Type B pancreatic cell (in vitro differentiated cells): ENCODE measurements around the gene SMIM10L1. TPM values are rescaled to one million over a fixed set of nuclear protein-coding genes. Genes with fewer than 3 reads are reported as not detected.

Experiments used
- DNase-seq: peaks from one replicate; pipeline ENCODE4 v3.0.0; 2021; ENCODE audit warnings: mixed read lengths; ENCODE audit not compliant: unreplicated experiment; ENCODE audit errors: extremely low spot score
- H3K27ac Mint-ChIP-seq: 2 replicates; pipeline ENCODE4 v1.8.0; 2021; ENCODE audit warnings: mild to moderate bottlenecking, mixed read lengths
- H3K27me3 Mint-ChIP-seq: 2 replicates; pipeline ENCODE4 v1.8.0; 2021; ENCODE audit warnings: mixed read lengths
- H3K36me3 Mint-ChIP-seq: 2 replicates; pipeline ENCODE4 v1.8.0; 2021; ENCODE audit warnings: mixed read lengths
- H3K4me1 Mint-ChIP-seq: one replicate; pipeline ENCODE4 v1.8.0; 2021; ENCODE audit warnings: mixed read lengths; ENCODE audit not compliant: unreplicated experiment
- H3K4me3 Mint-ChIP-seq: 2 replicates; pipeline ENCODE4 v1.8.0; 2021; ENCODE audit warnings: mild to moderate bottlenecking, mixed read lengths
- H3K9me3 Mint-ChIP-seq: 2 replicates; pipeline ENCODE4 v1.8.0; 2021; ENCODE audit warnings: mixed read lengths
- total RNA-seq: library from RNA; stranded (reverse); gene quantifications from 2 replicates; pipeline ENCODE4 v1.2.1, GENCODE V29; 2021; ENCODE audit warnings: low replicate concordance
- TF ChIP-seq, protein P1 (sequence below): fragments of 200-600 bp; sonication (generic); conservative IDR thresholded peaks from 2 replicates; pipeline ENCODE4 v1.5.0; 2021; ENCODE audit warnings: antibody characterized with exemption, mild to moderate bottlenecking

SMIM10L1 gene
- total RNA-seq, 1 donor from 2014 or later, result 15.1 TPM

DNA sequence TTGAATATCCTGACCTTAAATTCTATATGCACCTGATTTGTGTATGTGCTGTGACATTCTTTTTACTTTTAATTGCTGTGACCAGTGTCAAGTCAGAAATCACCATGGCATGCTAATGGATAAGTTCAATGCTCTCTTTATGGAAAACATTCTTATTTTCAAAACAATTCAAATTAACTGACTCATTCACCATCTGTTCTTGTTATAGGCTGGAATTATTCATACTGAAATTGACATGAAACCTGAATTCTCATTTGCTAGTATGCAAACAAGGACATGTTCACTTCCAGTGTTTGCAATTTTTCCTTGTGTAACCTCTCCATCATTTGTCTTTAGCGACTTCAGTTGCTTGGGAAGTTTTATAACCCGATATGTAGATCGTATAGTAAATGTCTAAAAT, 36.7 kb upstream of the SMIM10L1 start, which contains the start of gene TAS2R30:
Gene TAS2R30, minus strand, starts transcription at position 340 of the 400 bp plus-strand sequence. CDS start 400 bp downstream, outside the sequence.
- Mint-ChIP-seq H3K27me3 (no peaks in the 10 kb centered on the region), H3K27ac (peak within 1 kb of the TSS; percentile 3), H3K9me3 (no peaks in the 10 kb centered on the region), H3K36me3 (peaks cover 36% of the 10 kb centered on the region), H3K4me3 (no peak within 1 kb of the TSS), H3K4me1 (no peaks in the 10 kb centered on the region)
- TF ChIP-seq, protein P1, sequence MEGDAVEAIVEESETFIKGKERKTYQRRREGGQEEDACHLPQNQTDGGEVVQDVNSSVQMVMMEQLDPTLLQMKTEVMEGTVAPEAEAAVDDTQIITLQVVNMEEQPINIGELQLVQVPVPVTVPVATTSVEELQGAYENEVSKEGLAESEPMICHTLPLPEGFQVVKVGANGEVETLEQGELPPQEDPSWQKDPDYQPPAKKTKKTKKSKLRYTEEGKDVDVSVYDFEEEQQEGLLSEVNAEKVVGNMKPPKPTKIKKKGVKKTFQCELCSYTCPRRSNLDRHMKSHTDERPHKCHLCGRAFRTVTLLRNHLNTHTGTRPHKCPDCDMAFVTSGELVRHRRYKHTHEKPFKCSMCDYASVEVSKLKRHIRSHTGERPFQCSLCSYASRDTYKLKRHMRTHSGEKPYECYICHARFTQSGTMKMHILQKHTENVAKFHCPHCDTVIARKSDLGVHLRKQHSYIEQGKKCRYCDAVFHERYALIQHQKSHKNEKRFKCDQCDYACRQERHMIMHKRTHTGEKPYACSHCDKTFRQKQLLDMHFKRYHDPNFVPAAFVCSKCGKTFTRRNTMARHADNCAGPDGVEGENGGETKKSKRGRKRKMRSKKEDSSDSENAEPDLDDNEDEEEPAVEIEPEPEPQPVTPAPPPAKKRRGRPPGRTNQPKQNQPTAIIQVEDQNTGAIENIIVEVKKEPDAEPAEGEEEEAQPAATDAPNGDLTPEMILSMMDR, result no peak
- no peak for DNase-seq

DNA sequence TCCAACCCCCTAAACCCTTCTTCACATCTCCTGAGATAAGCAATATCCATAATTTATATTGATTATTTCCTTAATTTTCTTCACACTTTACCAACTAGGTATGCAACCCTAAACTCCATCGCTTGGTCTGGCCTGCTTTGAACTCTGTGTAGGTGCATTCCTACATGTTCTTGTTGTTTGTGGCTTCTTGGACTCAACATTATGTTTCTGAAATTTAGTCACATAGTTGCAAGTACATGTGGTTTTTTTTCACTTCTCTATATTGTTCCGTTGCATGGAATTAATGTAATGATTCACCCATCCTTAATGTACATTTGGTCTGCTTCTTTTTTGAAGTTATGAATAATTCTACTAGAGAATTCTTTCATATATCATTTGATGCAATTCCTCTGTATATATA, 34.9 kb upstream of the SMIM10L1 start:
- H3K9me3 Mint-ChIP-seq, result no peaks in the 10 kb centered on the region
- TF ChIP-seq, protein P1, result no peak
- peaks cover 39% of the 10 kb centered on the region for H3K36me3 Mint-ChIP-seq
- no peaks in the 10 kb centered on the region for H3K4me1 Mint-ChIP-seq
- H3K4me3 Mint-ChIP-seq, result no peak overlapping the region
- H3K27me3 Mint-ChIP-seq, result no peaks in the 10 kb centered on the region
- no peak overlapping the region for H3K27ac Mint-ChIP-seq
- no peak for DNase-seq

DNA sequence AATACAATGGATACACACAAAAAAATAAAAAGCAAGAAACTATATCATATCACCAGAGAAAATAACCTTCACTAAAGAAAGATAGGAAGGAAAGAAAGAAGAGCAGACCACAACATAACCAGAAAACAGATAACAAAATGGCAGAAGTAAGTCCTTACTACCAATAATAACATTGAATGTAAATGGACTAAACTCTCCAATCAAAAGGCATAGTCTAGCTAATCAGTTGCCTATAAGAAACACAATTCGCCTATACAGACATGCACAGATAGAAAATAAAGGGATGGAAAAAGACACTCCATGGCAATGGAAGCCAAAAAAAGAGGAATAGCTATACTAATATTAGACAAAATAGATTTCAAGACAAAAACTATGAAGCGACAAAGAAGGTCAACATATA, 27.6 kb upstream of the SMIM10L1 start:
- H3K27me3 Mint-ChIP-seq, result no peaks in the 10 kb centered on the region
- TF ChIP-seq, protein P1, result no peak
- no peak overlapping the region for H3K4me3 Mint-ChIP-seq
- no peak for DNase-seq
- H3K27ac Mint-ChIP-seq, result no peak overlapping the region
- peaks cover 58% of the 10 kb centered on the region for H3K36me3 Mint-ChIP-seq
- no peaks in the 10 kb centered on the region for H3K4me1 Mint-ChIP-seq
- H3K9me3 Mint-ChIP-seq, result peaks cover 10% of the 10 kb centered on the region

DNA sequence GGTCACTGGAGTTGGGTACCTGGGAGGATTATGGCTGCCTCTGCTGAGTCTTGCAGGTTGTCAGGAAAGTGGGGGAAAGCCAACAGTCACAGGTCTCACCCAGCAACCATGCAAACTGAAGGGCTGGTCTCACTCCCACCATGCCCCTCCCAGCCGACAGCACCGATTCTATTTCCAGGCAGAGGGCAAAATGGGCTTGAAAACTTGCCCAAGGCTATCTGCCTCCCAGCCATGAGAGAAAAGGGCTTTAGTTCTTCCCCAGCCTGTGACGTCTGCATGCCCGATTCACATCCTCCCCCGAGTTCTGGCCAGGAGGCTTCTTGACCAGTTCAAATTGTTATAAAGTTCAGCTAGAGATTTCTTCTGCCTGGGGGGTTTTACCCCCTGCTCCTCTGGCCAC, 26.7 kb upstream of the SMIM10L1 start:
- TF ChIP-seq, protein P1, result no peak
- no peak for DNase-seq
- Mint-ChIP-seq H3K36me3 (peaks cover 55% of the 10 kb centered on the region), H3K4me1 (no peaks in the 10 kb centered on the region), H3K27ac (no peak overlapping the region), H3K9me3 (peaks cover 10% of the 10 kb centered on the region), H3K4me3 (no peak overlapping the region), H3K27me3 (no peaks in the 10 kb centered on the region)

DNA sequence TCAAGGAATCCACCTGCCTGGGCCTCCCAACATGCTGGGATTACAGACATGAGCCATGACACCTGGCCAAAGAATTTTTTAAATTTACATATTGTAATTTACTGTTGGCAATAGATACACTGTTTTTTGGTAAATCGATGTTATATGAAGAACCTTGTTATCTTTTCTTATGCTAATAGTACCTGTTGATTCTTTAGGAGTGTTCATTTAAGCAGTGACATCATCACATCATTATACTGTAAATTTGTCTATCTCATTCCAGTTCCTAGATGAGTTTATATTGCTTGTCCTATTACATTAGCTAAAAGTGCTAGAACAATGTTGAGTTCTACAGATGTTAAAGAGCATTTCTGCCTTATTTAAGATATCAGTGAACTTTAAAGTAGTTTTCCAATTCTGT, 23.6 kb upstream of the SMIM10L1 start:
- Mint-ChIP-seq H3K9me3 (peaks cover 17% of the 10 kb centered on the region), H3K4me1 (no peaks in the 10 kb centered on the region), H3K36me3 (peaks cover 44% of the 10 kb centered on the region), H3K4me3 (no peak overlapping the region), H3K27ac (no peak overlapping the region), H3K27me3 (no peaks in the 10 kb centered on the region)
- TF ChIP-seq, protein P1, result no peak
- DNase-seq, result no peak

DNA sequence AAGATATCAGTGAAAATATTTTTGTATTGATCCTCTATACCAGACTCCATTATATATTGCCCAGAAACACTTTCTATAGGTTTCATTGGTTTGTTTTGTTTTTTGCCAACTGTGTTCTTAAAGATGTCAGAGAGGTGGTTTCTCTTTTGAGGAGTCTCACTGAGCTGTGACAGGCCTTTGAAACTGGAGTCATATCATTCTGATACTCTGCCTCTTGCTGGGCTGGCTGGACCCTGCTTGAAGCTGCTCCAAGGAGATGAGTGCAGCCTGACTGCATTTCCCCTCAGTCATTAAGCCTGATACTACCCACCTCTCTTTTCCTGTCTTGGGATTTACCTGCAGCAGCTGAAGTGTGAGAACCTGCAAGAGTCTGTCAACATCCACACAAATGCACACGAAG, 20.2 kb upstream of the SMIM10L1 start:
- Mint-ChIP-seq H3K9me3 (peaks cover 7% of the 10 kb centered on the region), H3K27ac (no peak overlapping the region), H3K4me3 (no peak overlapping the region), H3K4me1 (no peaks in the 10 kb centered on the region), H3K27me3 (no peaks in the 10 kb centered on the region), H3K36me3 (peaks cover 41% of the 10 kb centered on the region)
- TF ChIP-seq, protein P1, result no peak
- no peak for DNase-seq
